ENCODE data around the gene ARHGEF1.
A peak's percentile ranks its signal among the peaks of the same experiment; 100 is the strongest.

The ARHGEF1 gene

GRCh38 chr19:41887711-41888382, 4.9 kb downstream of the ARHGEF1 start:
- H3K4me1 ChIP-seq (ENCODE audit: control insufficient read depth, insufficient read depth, low read length), result peaks cover 11% of the 10 kb centered on the region; the same call in 1 of the 2 replicates
- TF ChIP-seq ZBTB6 (tag by site-specific recombination; IDR thresholded peaks at IDR 0.05) (no peak), KLF1 (tag by site-specific recombination; IDR thresholded peaks at IDR 0.05) (peak; percentile 84), ZNF362 (tag by site-specific recombination; IDR thresholded peaks at IDR 0.05) (no peak), ZNF585B (tag by site-specific recombination; IDR thresholded peaks at IDR 0.05) (no peak), KLF17 (tag by site-specific recombination; IDR thresholded peaks at IDR 0.05) (peak; percentile 38; the same call in 1 of the 2 replicates), ZFHX2 (tag by site-specific recombination; conservative IDR thresholded peaks at IDR 0.05) (peak; percentile 80), EGR2 (tag by site-specific recombination; IDR thresholded peaks at IDR 0.05; ENCODE audit: low read depth) (peak; percentile 89)
- no peaks in the 10 kb centered on the region for H3K9me3 ChIP-seq (ENCODE audit: control insufficient read depth, insufficient read depth, low read depth, low read length)
- ChIA-PET CTCF (interaction anchor here (0.7 to 1.3 kb wide), 6 partner anchors 15 to 63 kb away, joined by 3 to 5 read pairs (median 4); no protein-coding TSS in a partner anchor), POLR2A (interaction anchor here (0.5 to 1.3 kb wide), 2 partner anchors 11 to 152 kb away, joined by 3 to 4 read pairs; no protein-coding TSS in a partner anchor)
- H3K27ac ChIP-seq (ENCODE audit: extremely low read depth, low read depth, low read length), result no peak overlapping the region
- H3K4me3 ChIP-seq (ENCODE audit: low read depth, low read length), result no peak overlapping the region
- H3K36me3 ChIP-seq (ENCODE audit: control insufficient read depth in 2 of 2, insufficient read depth in 1 of 2, low read length in 2 of 2), result peaks cover 20 to 23% of the 10 kb centered on the region in 2 experiments

GRCh38 chr19:41888926-41889325, 5.9 kb downstream of the ARHGEF1 start:
- TF ChIP-seq ZNF341 (tag by site-specific recombination; IDR thresholded peaks at IDR 0.05; ENCODE audit: low read depth) (no peak), ZNF658 (tag by site-specific recombination; IDR thresholded peaks at IDR 0.05) (no peak), ZNF639 (tag by site-specific recombination; IDR thresholded peaks at IDR 0.05) (no peak)
- Histone ChIP-seq H3K36me3 (ENCODE audit: control insufficient read depth in 2 of 2, insufficient read depth in 1 of 2, low read length in 2 of 2) (peaks cover 20 to 24% of the 10 kb centered on the region in 2 experiments), H3K27ac (ENCODE audit: extremely low read depth, low read depth, low read length) (0 out of 2 replicates have a peak overlapping the region, but pooled peaks have one; percentile 4), H3K4me1 (ENCODE audit: control insufficient read depth, insufficient read depth, low read length) (peaks cover 7% of the 10 kb centered on the region; the same call in 1 of the 2 replicates), H3K9me3 (ENCODE audit: control insufficient read depth, insufficient read depth, low read depth, low read length) (no peaks in the 10 kb centered on the region), H3K4me3 (ENCODE audit: low read depth, low read length) (no peak overlapping the region)
- POLR2A ChIA-PET, result interaction anchor here (0.7 to 1.3 kb wide), 3 partner anchors 10 to 16 kb away, joined by 3 to 4 read pairs (median 4); no protein-coding TSS in a partner anchor
- CTCF ChIA-PET, result interaction anchor here (0.6 to 1.7 kb wide), 5 partner anchors 16 to 120 kb away, joined by 3 to 5 read pairs (median 4); no protein-coding TSS in a partner anchor

- ChIA-PET POLR2A (interaction anchor here (0.6 to 1.3 kb wide), 2 partner anchors 55 to 69 kb away, joined by 4 to 6 read pairs; partner anchors contain the start of gene RABAC1), CTCF (interaction anchor here (0.6 to 1.7 kb wide), 6 partner anchors 10 to 95 kb away, joined by 3 to 5 read pairs (median 4); no protein-coding TSS in a partner anchor)
- TF ChIP-seq PATZ1 (tag by site-specific recombination; IDR thresholded peaks at IDR 0.05) (no peak), ZFP3 (tag by site-specific recombination; IDR thresholded peaks at IDR 0.05; ENCODE audit: low read depth) (no peak), ZNF398 (tag by site-specific recombination; IDR thresholded peaks at IDR 0.05) (no peak), EGR2 (tag by site-specific recombination; IDR thresholded peaks at IDR 0.05; ENCODE audit: low read depth) (no peak), ZNF623 (tag by site-specific recombination; IDR thresholded peaks at IDR 0.05) (no peak), ZNF174 (tag by site-specific recombination; IDR thresholded peaks at IDR 0.05) (no peak), ZNF544 (tag by site-specific recombination; IDR thresholded peaks at IDR 0.05) (no peak)
- Histone ChIP-seq H3K36me3 (ENCODE audit: control insufficient read depth in 2 of 2, insufficient read depth in 1 of 2, low read length in 2 of 2) (peaks cover 20 to 30% of the 10 kb centered on the region in 2 experiments), H3K4me3 (ENCODE audit: low read depth, low read length) (no peak overlapping the region), H3K4me1 (ENCODE audit: control insufficient read depth, insufficient read depth, low read length) (peaks cover 7% of the 10 kb centered on the region; the same call in 1 of the 2 replicates), H3K9me3 (ENCODE audit: control insufficient read depth, insufficient read depth, low read depth, low read length) (no peaks in the 10 kb centered on the region), H3K27ac (ENCODE audit: extremely low read depth, low read depth, low read length) (no peak overlapping the region)
Measured at GRCh38 chr19:41889896-41890295, 6.9 kb downstream of the ARHGEF1 start.
